HG03060 (cell line): ENCODE measurements around the gene GALNT11.
"Not testable (repeated sequence)": the region's sequence is repeated elsewhere in the genome, so short reads cannot be mapped to it uniquely, and the experiment has no call there.

ENCODE experiments used
- ATAC-seq: cut with Tn5 transposase; IDR thresholded peaks from one replicate; pipeline ENCODE4 v1.9.1; 2021; ENCODE audit warnings: low read depth, moderate number of reproducible peaks; ENCODE audit not compliant: unreplicated experiment

GALNT11 gene

DNA sequence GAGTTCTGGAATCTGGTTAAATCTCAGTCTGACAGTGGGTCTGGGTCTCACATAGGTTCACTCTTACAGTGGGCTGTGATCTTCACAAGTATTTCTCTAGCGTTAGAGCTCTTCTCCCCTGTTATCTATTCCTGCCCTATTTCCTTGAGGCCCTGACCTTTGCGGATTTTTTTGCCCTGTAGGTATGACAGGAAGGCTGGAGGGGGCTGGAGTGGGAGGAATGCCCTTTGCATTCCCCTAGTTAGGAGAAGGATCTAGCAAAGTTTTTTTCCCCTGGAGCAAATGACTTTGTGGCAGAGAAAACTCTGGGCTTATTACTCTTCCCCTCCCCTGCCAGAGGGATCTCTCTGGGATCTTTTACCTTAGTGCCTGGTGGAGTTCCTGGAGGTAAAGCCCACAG is 49.2 kb downstream of the GALNT11 start:
- no peak for ATAC-seq

DNA sequence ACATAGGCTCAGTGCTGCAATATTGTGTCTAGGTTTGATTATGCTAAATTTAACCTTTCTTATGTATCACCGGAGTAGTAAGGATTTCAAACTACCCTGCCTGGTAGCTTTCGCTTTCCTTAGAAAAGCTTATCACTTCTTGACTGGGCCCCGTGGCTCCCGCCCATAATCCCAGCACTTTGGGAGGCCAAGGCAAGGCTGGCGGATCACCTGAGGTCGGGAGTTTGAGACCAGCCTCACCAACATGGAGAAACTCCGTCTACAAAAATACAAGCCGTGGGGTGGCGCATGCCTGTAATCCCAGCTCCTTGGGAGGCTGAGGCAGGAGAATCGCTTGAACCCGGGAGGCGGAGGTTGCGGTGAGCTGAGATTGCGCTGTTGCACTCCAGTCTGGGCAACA is 49.9 kb downstream of the GALNT11 start:
- ATAC-seq = not testable (repeated sequence)

DNA sequence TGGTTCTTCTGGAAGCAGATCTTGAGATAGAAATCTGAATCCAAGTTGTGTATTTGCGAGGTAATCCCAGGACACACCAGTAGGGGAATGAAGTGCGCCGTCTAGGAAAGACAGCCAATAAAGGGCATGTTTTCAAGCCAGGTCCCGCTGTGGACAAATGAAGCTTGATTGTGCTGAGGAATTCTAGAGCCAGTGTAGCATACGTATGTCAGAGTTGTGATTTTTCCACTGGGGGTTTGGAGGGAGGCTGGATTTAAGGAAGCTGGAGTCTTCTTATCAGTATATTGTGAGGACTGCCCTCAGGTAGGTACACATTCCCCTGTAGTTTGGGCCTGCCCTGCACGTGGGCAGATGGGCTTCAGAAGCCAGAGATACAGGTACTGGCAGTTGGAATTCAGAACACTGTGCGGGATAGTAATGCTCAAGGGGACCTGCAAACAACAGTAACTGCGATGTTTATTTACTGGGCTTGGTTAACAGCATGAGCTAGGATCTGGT is 50.9 kb downstream of the GALNT11 start:
- ATAC-seq = no peak

DNA sequence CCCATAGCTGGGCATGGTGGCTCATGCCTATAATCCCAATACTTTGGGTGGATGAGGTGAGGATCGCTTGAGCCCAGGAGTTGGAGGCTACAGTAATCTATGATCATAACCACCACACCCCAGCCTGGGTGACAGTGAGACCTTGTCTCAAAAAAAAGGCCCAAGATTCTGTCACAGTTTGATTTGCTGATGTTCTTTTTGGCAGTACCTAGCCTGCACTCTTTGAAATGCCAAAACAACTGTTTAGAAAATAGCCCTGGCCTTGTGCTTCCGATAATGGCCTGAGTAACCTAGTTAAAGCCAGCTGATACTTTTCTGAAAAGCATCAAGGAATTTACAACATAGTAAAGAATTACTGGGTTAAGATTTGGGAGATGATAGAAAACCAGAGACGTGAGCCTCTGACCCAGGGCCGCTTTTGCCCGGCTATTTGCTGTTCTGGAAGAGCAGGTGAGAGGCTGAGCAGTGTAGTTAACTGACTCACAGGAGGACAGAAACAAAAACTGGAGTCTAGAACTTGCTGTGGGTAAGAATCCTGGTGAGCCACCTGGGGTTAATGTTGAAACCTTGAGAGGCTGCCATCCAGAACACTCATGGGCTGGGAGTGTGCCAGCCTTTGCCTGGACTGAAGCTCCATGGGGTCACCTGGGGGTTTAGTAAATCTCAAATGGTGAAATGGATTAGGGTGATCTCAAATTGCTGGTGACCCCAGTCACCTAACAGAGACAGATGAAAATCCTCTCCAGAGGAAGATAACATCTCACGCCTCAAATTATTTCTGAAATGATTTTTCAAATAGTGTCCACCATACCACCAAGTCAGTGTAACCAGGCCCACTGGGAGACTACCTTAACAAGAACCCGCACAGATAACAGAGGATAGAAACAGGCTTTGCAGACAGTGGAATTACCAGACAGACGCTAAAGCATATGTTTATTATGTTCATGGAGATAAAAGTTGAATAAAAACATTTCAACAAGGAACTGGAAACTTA is 51.8 kb downstream of the GALNT11 start:
- ATAC-seq = no peak

DNA sequence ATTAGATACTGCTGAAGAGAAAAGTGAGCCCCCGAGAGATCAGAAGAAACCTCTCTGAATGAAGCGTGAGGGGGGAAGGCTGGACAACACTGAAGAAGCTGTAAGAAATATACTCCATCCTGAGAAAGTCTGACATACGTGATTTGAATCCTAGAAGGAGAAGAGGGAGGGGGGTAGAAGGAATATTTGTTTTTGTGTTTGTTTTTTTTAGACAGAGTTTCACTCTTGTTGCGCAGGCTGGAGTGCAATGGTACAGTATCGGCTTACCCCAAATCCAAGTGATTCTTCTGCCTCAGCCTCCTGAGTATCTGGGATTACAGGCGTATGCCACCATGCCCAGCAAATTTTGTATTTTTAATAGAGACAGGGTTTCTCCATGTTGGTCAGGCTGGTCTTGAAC is 52.6 kb downstream of the GALNT11 start:
- ATAC-seq = no peak

DNA sequence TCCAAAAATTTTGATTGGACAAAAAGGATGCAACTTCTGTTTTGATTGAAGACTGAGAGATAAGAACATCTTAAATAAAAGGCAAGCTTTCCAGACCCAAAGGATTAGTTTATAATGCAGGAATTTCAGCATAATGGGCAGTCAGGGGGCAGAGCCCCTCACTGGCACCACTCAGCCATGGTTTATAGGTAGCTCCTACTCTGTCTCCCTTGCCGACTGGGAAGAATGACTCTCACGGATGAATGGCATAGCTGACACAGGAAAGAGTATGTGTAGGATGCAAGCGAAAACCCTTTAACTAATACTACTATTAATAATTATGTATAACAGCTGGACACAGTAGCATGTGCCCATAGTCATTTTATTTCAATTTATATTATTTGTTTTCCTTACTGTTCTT is 53.3 kb downstream of the GALNT11 start:
- ATAC-seq = no peak

DNA sequence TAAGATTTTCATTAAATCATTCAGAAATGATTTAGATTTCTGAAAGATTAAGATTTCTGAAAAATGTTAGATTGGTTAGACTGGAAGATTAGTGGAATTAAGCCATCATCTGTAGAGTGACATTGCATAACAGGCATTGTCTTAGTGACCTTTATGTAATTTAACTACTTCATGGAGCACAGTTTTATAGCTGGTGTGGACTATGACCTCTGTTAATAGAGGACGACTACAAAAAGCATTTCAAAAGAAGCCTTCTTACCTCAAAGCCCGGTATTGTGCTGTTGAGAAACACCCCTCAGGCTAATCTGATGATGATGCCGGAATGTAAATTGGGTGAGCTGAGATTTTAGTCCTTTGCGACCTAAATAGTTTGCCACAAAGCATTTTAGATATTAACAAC is 55.6 kb downstream of the GALNT11 start:
- ATAC-seq = no peak

DNA sequence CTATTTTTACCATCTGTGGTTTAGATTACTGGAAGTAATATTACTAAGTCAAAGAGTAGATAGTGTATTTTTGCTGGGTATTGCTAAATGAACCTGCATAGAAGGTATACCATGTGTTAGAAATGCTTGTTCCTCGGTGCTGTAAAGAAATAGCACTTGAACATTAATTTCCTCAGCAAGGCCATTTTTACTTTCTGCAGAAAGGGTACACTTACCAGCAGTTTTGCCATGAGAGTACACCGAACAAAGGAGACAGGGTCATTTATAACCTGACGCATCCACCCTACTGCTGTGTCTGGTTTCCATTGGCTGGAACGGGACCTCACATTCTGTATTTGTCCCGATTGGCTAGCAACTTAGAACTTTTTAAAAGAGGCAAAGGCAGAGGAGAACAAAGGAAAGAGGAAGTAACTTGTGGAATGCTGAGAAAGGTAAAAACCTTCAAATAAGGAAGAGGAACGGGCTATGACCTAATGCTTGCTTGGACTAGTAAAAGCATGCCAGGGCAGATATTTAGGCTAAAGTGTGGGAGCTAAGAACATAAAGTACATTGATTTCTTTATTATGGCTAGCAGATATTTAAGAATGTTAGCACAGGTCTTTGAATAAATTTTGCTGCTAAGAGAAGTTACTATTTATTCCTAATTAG is 56.7 kb downstream of the GALNT11 start:
- ATAC-seq = not testable (repeated sequence)

DNA sequence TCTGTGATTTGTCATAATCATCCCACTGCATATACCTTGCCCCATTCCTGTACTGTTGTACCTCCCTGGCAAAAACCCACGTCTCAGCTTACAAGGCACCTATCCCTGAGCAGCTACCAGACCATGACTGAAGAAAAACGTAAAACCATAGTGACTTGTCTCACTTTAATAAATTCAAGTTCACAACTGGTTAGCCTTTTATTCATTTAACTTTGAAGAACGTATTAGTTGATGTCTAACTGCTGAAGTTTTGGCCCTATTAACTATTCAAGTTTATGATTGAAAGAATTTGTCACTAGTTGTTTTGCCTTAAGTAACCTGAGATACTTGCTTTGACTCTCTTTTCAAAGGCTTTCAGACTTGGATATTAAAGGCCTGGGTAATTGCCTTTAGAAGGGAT is 59.7 kb downstream of the GALNT11 start:
- no peak for ATAC-seq

DNA sequence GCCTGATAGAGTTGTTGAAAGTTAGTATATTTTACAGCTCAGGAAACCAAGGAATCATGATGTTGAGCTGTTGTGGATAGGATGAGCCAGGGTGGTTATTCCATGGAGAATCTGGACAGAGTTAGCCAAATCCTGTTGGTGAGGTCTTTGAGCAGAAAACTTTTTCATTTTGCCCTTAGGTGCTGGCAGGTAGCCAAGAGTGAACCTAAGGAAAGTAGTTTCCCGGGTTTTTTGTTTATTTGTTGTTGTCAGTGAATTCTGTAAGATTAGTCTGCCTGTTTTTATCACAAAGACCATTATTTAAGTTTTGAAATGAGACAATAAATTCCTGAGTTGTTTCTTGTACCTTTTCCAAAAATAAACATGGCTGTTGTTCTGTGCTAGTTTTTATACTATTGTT is 61.0 kb downstream of the GALNT11 start:
- ATAC-seq = no peak

DNA sequence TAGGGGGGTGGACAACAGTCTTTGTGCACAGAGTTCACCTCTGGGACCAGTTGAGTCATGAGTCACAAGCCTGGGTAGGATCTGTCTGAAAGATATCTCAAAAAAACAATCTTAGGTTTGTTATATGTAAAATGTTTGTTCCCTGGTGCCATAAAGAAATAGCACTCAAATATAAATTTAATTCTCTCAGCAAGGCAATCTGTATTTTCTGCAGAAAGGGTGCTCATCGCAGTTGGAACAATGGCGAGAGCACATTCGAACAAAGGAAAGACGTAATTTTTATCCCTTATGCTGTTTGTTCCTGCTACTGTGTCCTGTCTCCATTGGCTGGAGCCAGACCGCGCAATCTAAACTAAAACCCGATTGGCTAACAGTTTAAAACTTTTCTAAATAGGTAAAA is 63.7 kb downstream of the GALNT11 start:
- no peak for ATAC-seq

DNA sequence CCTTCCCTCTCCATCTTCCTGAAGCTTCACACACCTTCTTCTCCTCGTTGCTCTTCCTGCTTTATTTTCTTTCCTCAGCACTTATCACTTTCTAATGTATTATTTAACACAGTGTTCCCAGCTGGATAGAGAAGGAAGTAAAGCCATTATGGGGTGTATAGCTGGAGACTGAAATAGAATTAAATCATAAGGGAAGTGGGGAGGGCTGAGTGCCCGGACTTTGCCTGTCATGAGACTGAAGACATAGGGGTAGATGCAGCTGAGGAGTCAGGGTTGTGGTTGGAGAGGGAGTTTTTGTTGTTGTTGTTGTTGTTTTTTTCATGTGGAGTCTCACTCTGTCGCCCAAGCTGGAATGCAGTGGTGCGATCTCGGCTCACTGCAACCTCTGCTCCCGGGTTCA is 65.3 kb downstream of the GALNT11 start:
- no peak for ATAC-seq

DNA sequence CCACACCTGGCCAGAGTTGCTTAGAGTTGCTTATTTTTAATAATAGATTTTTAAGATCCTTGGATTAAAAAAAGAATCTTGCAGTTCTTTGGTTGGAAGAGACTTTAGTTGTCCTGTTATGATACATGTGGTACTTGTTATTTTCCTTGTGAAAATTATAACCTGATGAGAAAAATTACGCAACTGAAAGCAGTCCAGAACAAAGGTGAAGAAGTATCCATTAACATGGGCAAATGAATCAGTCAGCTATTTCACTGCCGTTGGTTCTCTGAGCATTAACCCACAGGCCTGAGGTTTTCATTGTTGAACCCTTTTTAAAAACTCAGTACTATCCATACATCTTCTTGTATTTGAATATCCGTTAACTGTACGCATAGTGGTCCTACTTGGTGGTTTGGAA is 68.2 kb downstream of the GALNT11 start:
- ATAC-seq = no peak

DNA sequence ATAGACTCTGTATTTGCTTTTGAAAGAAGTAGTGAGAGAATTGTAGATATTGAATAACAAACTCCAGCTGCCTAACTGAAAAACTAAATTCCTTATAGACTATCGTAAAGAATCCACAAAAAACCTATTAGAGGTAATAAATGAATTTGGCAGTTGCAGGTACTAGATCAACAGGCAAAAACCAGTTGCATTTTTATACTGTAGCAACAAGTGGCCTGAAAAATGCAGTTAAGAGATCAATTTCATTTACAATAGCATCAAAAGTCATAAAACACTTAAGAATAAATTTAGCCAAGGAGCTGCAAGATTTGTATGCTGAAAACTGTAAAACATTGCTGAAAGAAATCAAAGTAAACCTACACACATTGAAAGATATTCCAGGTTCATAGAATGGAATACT is 70.3 kb downstream of the GALNT11 start:
- ATAC-seq = no peak

DNA sequence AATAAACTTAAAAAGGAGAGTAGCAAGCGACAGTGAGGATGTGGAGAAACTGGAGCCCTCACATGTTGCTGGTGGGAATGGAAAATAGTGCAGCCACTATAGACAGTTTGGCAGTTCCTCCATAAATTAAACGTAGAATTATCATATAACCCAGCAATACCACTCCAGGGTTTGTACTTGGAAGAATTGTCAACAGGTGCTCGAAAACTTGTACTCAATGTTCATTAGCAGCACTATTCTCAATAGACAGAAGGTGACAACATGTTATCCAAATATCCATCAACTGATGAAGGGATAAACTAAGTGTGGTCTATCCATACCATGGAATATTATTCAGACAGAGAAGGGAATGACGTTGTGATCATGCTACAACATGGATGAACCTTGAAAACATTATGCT is 71.9 kb downstream of the GALNT11 start:
- no peak for ATAC-seq

DNA sequence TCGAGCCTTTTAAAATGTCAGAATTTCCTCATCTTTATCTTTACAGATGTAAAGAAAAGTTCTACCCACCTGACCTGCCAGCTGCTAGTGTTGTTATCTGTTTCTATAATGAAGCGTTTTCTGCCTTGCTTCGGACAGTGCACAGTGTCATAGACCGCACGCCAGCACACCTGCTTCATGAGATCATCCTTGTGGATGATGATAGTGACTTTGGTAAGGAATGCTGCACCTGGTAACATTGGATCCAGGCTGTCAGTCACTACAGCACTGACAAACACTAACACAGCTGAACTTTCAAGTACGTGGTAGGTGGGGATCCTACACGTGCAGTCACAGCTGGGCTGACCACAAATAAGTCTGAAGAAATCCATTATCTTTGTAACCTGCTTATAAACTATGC is 77.6 kb downstream of the GALNT11 start:
- ATAC-seq = no peak

DNA sequence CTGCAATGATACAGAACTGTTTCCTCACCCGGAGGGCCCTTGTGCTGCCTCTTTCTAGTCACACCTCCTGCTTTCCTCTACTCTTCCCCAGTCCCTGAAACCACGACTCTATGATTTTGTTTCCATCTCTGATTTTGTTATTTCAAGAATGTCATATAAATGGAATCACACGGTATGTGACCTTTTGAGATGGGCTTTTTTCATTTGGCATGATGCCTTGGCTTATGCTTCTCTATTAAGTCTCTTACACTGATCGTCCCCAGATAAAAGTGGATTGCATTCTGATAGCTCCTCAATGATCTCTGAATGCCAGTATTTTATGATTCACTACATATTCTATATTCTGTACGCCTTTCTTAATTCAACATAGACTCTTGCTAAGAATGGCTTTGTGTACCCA is 78.2 kb downstream of the GALNT11 start:
- no peak for ATAC-seq

DNA sequence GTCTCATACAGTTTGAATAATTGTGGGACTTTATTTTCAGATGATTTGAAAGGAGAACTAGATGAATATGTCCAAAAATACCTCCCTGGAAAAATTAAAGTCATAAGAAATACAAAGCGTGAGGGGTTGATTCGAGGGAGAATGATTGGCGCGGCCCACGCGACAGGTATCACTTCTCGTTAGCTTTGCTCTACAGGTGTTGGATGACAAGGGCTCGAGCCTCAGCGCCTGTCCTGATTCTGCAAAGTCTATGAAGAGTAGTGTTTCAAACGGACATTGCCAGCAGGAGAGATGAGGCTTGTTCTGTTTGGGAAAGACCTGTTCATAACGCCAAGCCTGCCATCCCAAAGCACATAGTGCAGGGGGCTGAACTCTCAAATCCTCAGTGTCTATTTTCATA is 79.7 kb downstream of the GALNT11 start:
- no peak for ATAC-seq

DNA sequence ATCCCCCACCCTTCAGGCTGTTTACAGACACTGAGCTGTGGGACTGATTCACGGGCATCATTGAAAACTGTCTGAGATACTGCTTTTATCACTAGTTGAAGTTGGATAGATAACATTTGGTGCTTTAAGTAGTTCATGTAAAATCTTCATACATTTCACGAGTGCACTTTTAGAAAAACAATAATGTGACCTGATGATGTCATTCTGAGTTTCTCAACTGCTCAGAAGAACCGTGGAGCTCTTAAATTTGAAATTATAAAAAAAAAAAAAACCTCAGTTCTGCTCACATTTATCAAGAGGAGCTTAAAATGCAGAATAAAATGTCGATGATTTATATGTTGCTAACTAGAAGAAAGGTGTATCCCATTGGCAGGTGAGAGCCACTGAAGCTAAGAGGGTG is 81.5 kb downstream of the GALNT11 start:
- ATAC-seq = no peak

DNA sequence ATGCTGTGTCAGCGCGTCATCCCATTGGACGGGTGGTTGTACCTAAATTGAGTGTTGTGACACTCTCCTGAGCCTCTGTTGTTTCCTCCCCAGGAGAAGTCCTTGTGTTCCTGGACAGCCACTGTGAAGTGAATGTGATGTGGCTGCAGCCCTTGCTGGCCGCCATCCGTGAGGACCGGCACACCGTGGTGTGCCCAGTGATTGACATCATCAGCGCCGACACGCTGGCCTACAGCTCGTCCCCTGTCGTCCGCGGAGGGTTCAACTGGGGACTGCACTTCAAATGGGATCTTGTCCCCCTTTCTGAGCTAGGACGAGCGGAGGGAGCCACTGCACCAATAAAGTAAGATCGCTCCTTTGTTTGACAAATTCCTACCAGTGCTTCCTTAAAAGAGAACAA is 82.5 kb downstream of the GALNT11 start:
- no peak for ATAC-seq

DNA sequence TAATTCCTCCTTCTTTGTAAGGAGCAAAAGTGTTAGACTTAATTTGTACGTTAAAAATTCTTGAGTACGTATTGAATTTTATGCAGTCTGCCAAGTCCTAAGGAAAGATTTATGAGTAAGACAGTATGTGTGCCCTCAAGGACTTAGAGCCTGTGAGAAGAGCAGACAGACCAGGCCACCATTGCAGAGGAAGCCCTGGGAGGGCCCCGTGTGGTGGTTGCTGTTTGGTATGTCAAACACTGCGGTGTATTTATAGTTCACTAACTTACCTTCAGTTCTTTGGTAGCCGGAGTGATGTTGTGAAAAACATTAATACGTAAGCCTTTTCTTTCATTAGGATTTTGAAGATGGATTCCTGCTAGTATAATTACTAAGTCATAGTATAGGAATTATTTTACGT is 82.9 kb downstream of the GALNT11 start:
- ATAC-seq = no peak

DNA sequence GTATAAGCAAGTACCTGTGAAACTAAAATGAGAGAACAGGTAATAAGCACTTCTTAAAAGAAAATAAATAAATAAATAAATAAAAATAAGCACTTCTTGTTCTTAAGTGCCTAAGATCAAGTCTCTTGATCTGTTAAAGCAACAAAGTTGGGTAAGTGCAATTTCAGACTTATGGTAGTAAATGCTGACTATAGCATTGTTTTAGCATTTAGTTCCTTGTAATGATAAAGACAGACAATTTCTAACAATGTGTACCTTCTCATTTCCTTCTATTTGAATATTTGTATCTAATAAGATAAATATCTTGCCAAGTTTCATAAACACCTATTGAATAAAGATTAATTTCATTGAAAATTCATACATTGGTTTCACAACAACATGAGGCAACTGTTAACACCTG is 87.4 kb downstream of the GALNT11 start:
- no peak for ATAC-seq
